OCI-LY3 (cell line): Measurements from ENCODE around the gene LGI4.

ENCODE experiments used
- H2AFZ ChIP-seq: fragments of 200-600, 300-600 bp; shearing (Covaris generic); 2 replicates; pipeline ENCODE4 v1.6.0; 2014; ENCODE audit warnings: antibody characterized with exemption, low read depth, low read length
- H3K27ac ChIP-seq: fragments of 200-600, 300-600 bp; sonication (generic); 2 replicates; pipeline ENCODE4 v1.5.1; 2014; ENCODE audit warnings: mild to moderate bottlenecking, low read length, moderate library complexity, mixed read lengths
- H3K27me3 ChIP-seq: fragments of 200-600, 300-600 bp; sonication (generic); 2 replicates; pipeline ENCODE4 v1.6.1; 2014; ENCODE audit warnings: low read depth, low read length, mixed read lengths
- H3K36me3 ChIP-seq: fragments of 200-600, 300-600 bp; sonication (generic); replicated peaks from 2 replicates; pipeline ENCODE3; 2014; ENCODE audit warnings: low read depth, low read length, mixed read lengths
- H3K4me1 ChIP-seq: fragments of 300-600, 200-600 bp; sonication (generic); 2 replicates; pipeline ENCODE4 v1.6.1; 2014; ENCODE audit warnings: low read length, mixed read lengths
- H3K4me2 ChIP-seq: fragments of 200-600, 300-600 bp; sonication (generic); 2 replicates; pipeline ENCODE4 v1.6.1; 2014; ENCODE audit warnings: low read length, mixed read lengths
- H3K4me3 ChIP-seq: fragments of 300-600, 200-600 bp; sonication (generic); 2 replicates; pipeline ENCODE4 v1.5.1; 2014; ENCODE audit warnings: antibody characterized with exemption, mild to moderate bottlenecking, low read length, moderate library complexity
- H3K79me2 ChIP-seq: fragments of 300-600, 200-600 bp; shearing (Covaris generic); 2 replicates; pipeline ENCODE4 v1.6.1; 2014; ENCODE audit warnings: mild to moderate bottlenecking, low read length, mixed read lengths
- H3K9ac ChIP-seq: fragments of 300-600, 200-600 bp; shearing (Covaris generic); 2 replicates; pipeline ENCODE4 v1.6.0; 2014; ENCODE audit warnings: mild to moderate bottlenecking, low read length, moderate library complexity
- H3K9me3 ChIP-seq: fragments of 200-600, 300-600 bp; shearing (Covaris generic); 2 replicates; pipeline ENCODE4 v1.6.1; 2014; ENCODE audit warnings: low read length, mixed read lengths; ENCODE audit not compliant: insufficient read depth
- H4K20me1 ChIP-seq: fragments of 200-600, 300-600 bp; sonication (generic); 2 replicates; pipeline ENCODE4 v1.6.1; 2016; ENCODE audit warnings: low read length, mixed read lengths; ENCODE audit not compliant: insufficient read depth
- CTCF ChIP-seq: fragments of 200-600, 300-600 bp; sonication (generic); IDR thresholded peaks from 2 replicates; pipeline ENCODE4 v1.5.1; 2014; ENCODE audit warnings: antibody characterized with exemption, low read length, low read depth
- EZH2phosphoT487 ChIP-seq: fragments of 200-600 bp; shearing (Covaris generic); IDR thresholded peaks from 2 replicates; pipeline ENCODE4 v1.6.1; 2018; ENCODE audit warnings: antibody characterized with exemption, mixed run types, low read depth

LGI4 gene

DNA sequence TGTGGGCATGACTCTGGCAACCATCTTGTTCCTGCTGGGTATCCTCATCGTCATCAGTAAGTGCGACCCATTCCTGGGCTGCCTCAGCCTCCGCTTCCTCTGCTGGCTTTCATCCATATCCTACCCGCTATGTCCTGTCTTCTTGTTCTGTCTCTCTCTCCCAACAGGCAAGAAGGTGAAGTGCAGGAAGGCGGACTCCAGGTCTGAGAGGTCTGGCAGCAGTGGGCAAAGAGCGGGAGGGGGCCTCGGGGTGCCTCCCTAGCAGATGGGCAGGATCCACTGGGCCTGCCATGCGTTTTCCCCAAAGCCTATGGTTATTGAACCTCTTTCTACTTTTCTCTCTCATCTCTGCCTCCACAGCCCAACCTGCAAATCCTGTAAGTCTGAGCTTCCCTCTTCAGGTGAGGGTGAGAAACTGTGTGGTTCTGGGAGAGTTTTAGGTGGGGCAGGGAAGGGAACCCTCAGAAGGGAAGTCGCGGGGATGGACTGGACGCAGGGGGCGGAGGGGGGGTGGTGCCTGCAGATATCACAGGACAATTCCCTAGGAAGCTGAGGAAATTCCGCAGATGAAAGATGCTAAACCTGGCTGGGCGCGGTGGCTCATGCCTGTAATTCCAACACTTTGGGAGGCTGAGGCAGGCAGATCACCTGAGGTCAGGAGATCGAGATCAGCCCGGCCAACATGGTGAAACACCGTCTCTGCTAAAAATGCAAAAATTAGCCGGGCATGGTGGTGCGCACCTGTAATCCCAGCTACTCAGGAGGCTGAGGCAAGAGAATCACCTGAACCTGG, 16.6 kb upstream of the LGI4 start:
- Histone ChIP-seq H3K4me1 (peaks cover 13% of the 10 kb centered on the region), H3K4me2 (no peak overlapping the region), H3K36me3 (peaks cover 6% of the 10 kb centered on the region), H3K79me2 (peaks cover 9% of the 10 kb centered on the region), H4K20me1 (no peaks in the 10 kb centered on the region), H2AFZ (no peak overlapping the region), H3K9ac (no peak overlapping the region), H3K9me3 (no peaks in the 10 kb centered on the region), H3K27me3 (peaks cover 12% of the 10 kb centered on the region), H3K4me3 (no peak overlapping the region), H3K27ac (no peak overlapping the region)
- no peak for TF ChIP-seq EZH2phosphoT487
- no peak for TF ChIP-seq CTCF

GRCh38 chr19:35150445-35150844, 15.6 kb upstream of the LGI4 start:
- Histone ChIP-seq H2AFZ (no peak overlapping the region), H3K4me2 (no peak overlapping the region)
- TF ChIP-seq EZH2phosphoT487 (no peak), CTCF (no peak)

GRCh38 chr19:35149463-35149862, 14.6 kb upstream of the LGI4 start:
- Histone ChIP-seq H3K4me3 (no peak overlapping the region), H3K27me3 (peaks cover 18% of the 10 kb centered on the region), H3K4me1 (0 out of 2 replicates have a peak, but pooled peaks cover 4% of the 10 kb centered on the region), H2AFZ (no peak overlapping the region), H3K9me3 (no peaks in the 10 kb centered on the region), H3K4me2 (no peak overlapping the region), H3K79me2 (no peaks in the 10 kb centered on the region), H3K27ac (no peak overlapping the region), H3K9ac (no peak overlapping the region), H3K36me3 (no peaks in the 10 kb centered on the region), H4K20me1 (no peaks in the 10 kb centered on the region)
- TF ChIP-seq CTCF (no peak), EZH2phosphoT487 (no peak)

More at GRCh38 chr19:35150445-35150844, 15.6 kb upstream of the LGI4 start:
- Histone ChIP-seq H3K27me3 (peaks cover 12% of the 10 kb centered on the region), H3K36me3 (no peaks in the 10 kb centered on the region), H3K27ac (no peak overlapping the region), H3K4me3 (no peak overlapping the region), H3K4me1 (peaks cover 5% of the 10 kb centered on the region; the same call in 1 of the 2 replicates), H3K79me2 (peaks cover 2% of the 10 kb centered on the region; the same call in 1 of the 2 replicates), H3K9me3 (no peaks in the 10 kb centered on the region), H4K20me1 (no peaks in the 10 kb centered on the region), H3K9ac (no peak overlapping the region)

DNA sequence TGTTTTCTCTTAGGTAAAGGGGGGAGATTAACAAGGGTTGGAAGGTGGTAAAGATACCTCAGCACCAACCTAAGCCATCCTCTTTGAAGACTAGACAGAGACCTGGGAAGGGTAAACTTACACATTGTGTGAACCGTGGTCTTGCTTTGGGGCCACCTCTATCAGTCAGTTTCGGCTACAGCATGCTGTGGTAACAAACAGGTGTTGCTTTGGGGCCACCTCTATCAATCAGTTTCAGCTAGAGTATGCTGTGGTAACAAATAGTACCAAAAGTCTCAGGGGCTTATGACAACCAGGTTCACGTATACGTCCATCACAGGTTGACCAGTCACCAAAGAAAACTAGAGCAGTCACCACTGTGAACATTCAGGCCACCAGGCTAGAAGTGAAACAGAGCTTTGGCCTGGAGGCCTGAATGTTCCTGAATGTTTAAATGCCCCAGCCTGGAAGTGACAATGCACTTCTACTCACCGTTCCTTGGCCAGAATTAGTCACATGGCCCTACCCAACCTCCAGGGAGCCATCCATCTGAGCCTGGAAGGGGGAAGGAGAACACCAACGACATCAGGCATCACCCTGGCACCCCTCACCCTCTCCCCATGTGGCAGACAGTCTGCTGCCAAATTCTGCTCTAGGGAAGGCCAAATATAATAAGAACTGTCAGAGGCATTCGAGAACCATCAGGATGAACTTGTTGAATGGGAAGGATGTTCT, 12.0 kb upstream of the LGI4 start:
- H3K36me3 ChIP-seq: no peaks in the 10 kb centered on the region
- H3K9ac ChIP-seq: no peak overlapping the region
- no peak overlapping the region for H2AFZ ChIP-seq
- no peaks in the 10 kb centered on the region for H4K20me1 ChIP-seq
- H3K79me2 ChIP-seq: no peaks in the 10 kb centered on the region
- H3K9me3 ChIP-seq: no peaks in the 10 kb centered on the region
- peaks cover 10% of the 10 kb centered on the region for H3K4me1 ChIP-seq
- TF ChIP-seq EZH2phosphoT487 (no peak), CTCF (no peak)
- H3K4me3 ChIP-seq: no peak overlapping the region
- H3K4me2 ChIP-seq: no peak overlapping the region
- peaks cover 21% of the 10 kb centered on the region for H3K27me3 ChIP-seq
- no peak overlapping the region for H3K27ac ChIP-seq
